Ishikawa (cell line): ENCODE measurements around the gene TSPEAR.

Experiments used
- EP300 ChIP-seq: IDR thresholded peaks from 2 replicates; pipeline ENCODE4 v1.6.1; 2012; ENCODE audit warnings: borderline replicate concordance
- TAF1 ChIP-seq: IDR thresholded peaks from 2 replicates; pipeline ENCODE4 v1.6.1; 2012; ENCODE audit warnings: low read depth, mild to moderate bottlenecking
- TCF12 ChIP-seq: IDR thresholded peaks from 2 replicates; pipeline ENCODE4 v1.6.1; 2012; ENCODE audit warnings: low read depth
- ZBTB7A ChIP-seq: IDR thresholded peaks from 2 replicates; pipeline ENCODE4 v1.6.1; 2012; ENCODE audit warnings: low read depth

GRCh38 chr21:44531606-44532564, 179.5 kb downstream of the TSPEAR start:
- TF ChIP-seq TAF1: no peak
- no peak for TF ChIP-seq EP300
- no peak for TF ChIP-seq TCF12
- TF ChIP-seq ZBTB7A: no peak
